Stomach (tissue), 9 donors: ENCODE measurements around the gene SIN3B. TPM values are rescaled to one million over a fixed set of nuclear protein-coding genes. Genes with fewer than 3 reads are reported as not detected.

Source experiments
- DNase-seq, 2 donors: peaks; one replicate each; pipeline versions ENCODE4 v3.0.0 to v3.0.0-alpha.2; 2013 to 2019
- H3K27ac ChIP-seq, 5 donors: fragments of 200-600 bp in 4 of 5; sonication (generic) in 4 of 5; one replicate each; pipeline ENCODE4 v1.5.1; 2013 to 2019; ENCODE audit warnings: mild to moderate bottlenecking in 1 of 5, moderate library complexity in 1 of 5
- H3K27me3 ChIP-seq, 3 donors: fragments of 200-600 bp; sonication (generic); one replicate each; pipeline ENCODE4 v1.5.1; 2017 to 2019; ENCODE audit warnings: mixed run types in 1 of 3
- H3K36me3 ChIP-seq, 4 donors: fragments of 200-600 bp; sonication (generic); 1 replicate in 3 of 4; 2 replicates in 1 of 4; pipeline ENCODE4 v1.5.1; 2016 to 2019
- H3K4me1 ChIP-seq, 4 donors: fragments of 200-600 bp; sonication (generic); one replicate each; pipeline ENCODE4 v1.5.1; 2016 to 2019
- H3K4me3 ChIP-seq, 4 donors: fragments of 200-600 bp; sonication (generic) in 3 of 4; one replicate each; pipeline ENCODE4 v1.5.1; 2016 to 2019; ENCODE audit warnings: mild to moderate bottlenecking in 1 of 4
- H3K9me3 ChIP-seq, 4 donors: fragments of 200-600 bp; sonication (generic); one replicate each; pipeline ENCODE4 v1.5.1; 2016 to 2019
- CTCF ChIP-seq, 7 experiments: fragments of 450-650 bp in 4 of 7; fragments of 200-600 bp in 3 of 7; sonication (generic) in 3 of 7; IDR thresholded peaks; one replicate each; pipeline ENCODE4 v1.5.1; 2016 to 2019; ENCODE audit warnings: antibody characterized with exemption in 7 of 7, control low read depth in 2 of 7, mild to moderate bottlenecking in 1 of 7
- EP300 ChIP-seq: sonication (generic); formaldehyde crosslinking; IDR thresholded peaks from one replicate; pipeline ENCODE4 v1.6.1; 2017; ENCODE audit warnings: antibody characterized with exemption
- POLR2A ChIP-seq, 4 donors: fragments of 450-650 bp; IDR thresholded peaks; one replicate each; pipeline ENCODE4 v1.6.1; 2016; ENCODE audit warnings: antibody characterized with exemption in 4 of 4, control low read depth in 2 of 4, mild to moderate bottlenecking in 1 of 4, moderate library complexity in 1 of 4
- POLR2AphosphoS5 ChIP-seq, 3 donors: sonication (generic); formaldehyde crosslinking; IDR thresholded peaks; one replicate each; pipeline ENCODE4 v1.6.1; 2016; ENCODE audit warnings: antibody characterized with exemption in 3 of 3
- WGBS, 5 donors: extraction: QIAGEN DNeasy Blood & Tissue Kit in 3 of 5; methylation state at CpG; one replicate each; pipeline versions ENCODE4 v1.1.5 to v1.1.7; 2013 to 2018; 5-methylcytosine and 5-hydroxymethylcytosine counted together
- intact Hi-C: fragments of 100-400 bp; cut with DNase I; formaldehyde crosslinking; loops from one replicate; pipeline ENCODE4 v1.15.1; 2023; ENCODE audit warnings: low total_unique reads
- polyA plus RNA-seq, 3 donors: library from polyadenylated mRNA; stranded (reverse); fragments of 200-250 nt; gene quantifications; one replicate each; pipeline ENCODE4 v1.2.3, GENCODE V29; 2013
- total RNA-seq, 5 donors: library from RNA; depleted of rRNA; stranded (reverse); fragments of >200 nt; gene quantifications; one replicate each; pipeline versions ENCODE4 v1.1.0 to v1.2.3, GENCODE V29; 2014 to 2016
- donor health status: healthy with polysubstance abuse.
- donor health status: Bipolar disorder and iron deficiency.
- donor health status: healthy.

Gene SIN3B
- total and polyA plus RNA-seq, 8 donors: 9.2 to 566 (median 62.4) TPM

- peaks cover 0 to 47% (median 5%) of the 10 kb centered on the region in 3 donors for H3K27me3 ChIP-seq
- intact Hi-C loops: no loop called here
- peak overlapping the region in 1 of 5 donors; percentile 29 for H3K27ac ChIP-seq
- peaks cover 0 to 9% (median 6%) of the 10 kb centered on the region in 4 donors for H3K36me3 ChIP-seq
- H3K4me1 ChIP-seq: peaks cover 0 to 19% (median 8%) of the 10 kb centered on the region in 4 donors
- H3K4me3 ChIP-seq: no peak overlapping the region
- 51 to 59% (median 57%) methylated on average over 4 to 5 of the region's 5 CpGs for WGBS, 5 donors
- no peak for DNase-seq
- no peak for TF ChIP-seq CTCF (IDR thresholded peaks at IDR 0.05)
- no peak for TF ChIP-seq POLR2AphosphoS5 (IDR thresholded peaks at IDR 0.05)
- no peak for TF ChIP-seq EP300
- TF ChIP-seq POLR2A (IDR thresholded peaks at IDR 0.05): no peak
- H3K9me3 ChIP-seq: peaks cover 4 to 32% (median 28%) of the 10 kb centered on the region in 4 donors
These were observed 56.0 kb downstream of the SIN3B start for GRCh38 chr19:16885166-16885565.

- Histone ChIP-seq H3K27me3 (peaks cover 0 to 49% (median 5%) of the 10 kb centered on the region in 3 donors), H3K9me3 (peaks cover 4 to 24% (median 20%) of the 10 kb centered on the region in 4 donors), H3K4me1 (peaks cover 0 to 19% (median 8%) of the 10 kb centered on the region in 4 donors), H3K36me3 (no peaks in the 10 kb centered on the region), H3K4me3 (no peak overlapping the region), H3K27ac (peak overlapping the region in 4 of 5 donors; percentile 13 to 66 (median 52))
- DNase-seq: peak in 1 of 2 donors; percentile 48
- WGBS, 5 donors: 71 to 77% (median 74%) methylated on average over 20 of the region's 20 CpGs
- intact Hi-C loops: no loop called here
- TF ChIP-seq POLR2A (IDR thresholded peaks at IDR 0.05) (no peak), EP300 (peak; percentile 66), POLR2AphosphoS5 (IDR thresholded peaks at IDR 0.05) (peak; percentile 39 to 49 (median 41)), CTCF (IDR thresholded peaks at IDR 0.05) (no peak)
These were observed 57.2 kb downstream of the SIN3B start for GRCh38 chr19:16886305-16886880.

GRCh38 chr19:16887353-16888265, 58.4 kb downstream of the SIN3B start:
- Histone ChIP-seq H3K4me1 (peaks cover 0 to 19% (median 8%) of the 10 kb centered on the region in 4 donors), H3K9me3 (peaks cover 0 to 12% (median 9%) of the 10 kb centered on the region in 4 donors), H3K27ac (peak overlapping the region; percentile 54 to 66 (median 62)), H3K36me3 (no peaks in the 10 kb centered on the region), H3K4me3 (no peak overlapping the region), H3K27me3 (peaks cover 0 to 49% (median 5%) of the 10 kb centered on the region in 3 donors)
- intact Hi-C loops: no loop called here
- TF ChIP-seq POLR2AphosphoS5 (IDR thresholded peaks at IDR 0.05) (no peak), CTCF (IDR thresholded peaks at IDR 0.05) (no peak), POLR2A (IDR thresholded peaks at IDR 0.05) (no peak), EP300 (no peak)
- no peak for DNase-seq
- WGBS, 5 donors: 53 to 66% (median 59%) methylated on average over 11 to 17 of the region's 17 CpGs

GRCh38 chr19:16888629-16889365, 59.6 kb downstream of the SIN3B start, which contains the start of gene F2RL3:
F2RL3 (plus strand) TSS chr19:16888999; CDS start chr19:16889190, 191 bp downstream.
- peaks cover 0 to 19% (median 9%) of the 10 kb centered on the region in 4 donors for H3K4me1 ChIP-seq
- TF ChIP-seq CTCF (IDR thresholded peaks at IDR 0.05) (no peak), POLR2AphosphoS5 (IDR thresholded peaks at IDR 0.05) (peak; percentile 30 to 64 (median 37))
- no peaks in the 10 kb centered on the region for H3K9me3 ChIP-seq
- peak within 1 kb of the TSS; percentile 17 to 29 (median 20) for H3K4me3 ChIP-seq
- peaks cover 0 to 44% (median 5%) of the 10 kb centered on the region in 3 donors for H3K27me3 ChIP-seq
- intact Hi-C loops: no loop called here
- H3K27ac ChIP-seq: peak within 1 kb of the TSS; percentile 54 to 79 (median 65)
- no peaks in the 10 kb centered on the region for H3K36me3 ChIP-seq
- 25 to 55% (median 31%) methylated on average over 13 to 31 of the region's 31 CpGs for WGBS, 5 donors
- DNase-seq: peak; percentile 38 to 81
